Urinary bladder (tissue), 4 donors: ENCODE measurements around the gene P4HA2. TPM values are rescaled to one million over a fixed set of nuclear protein-coding genes. Genes with fewer than 3 reads are reported as not detected.

Experiments used
- DNase-seq: peaks from one replicate; pipeline ENCODE4 v3.0.0-alpha.2; 2015; ENCODE audit errors: extremely low spot score
- H3K27ac ChIP-seq: one replicate; pipeline ENCODE4 v1.5.1; 2013; ENCODE audit warnings: low read depth, mild to moderate bottlenecking, moderate library complexity
- H3K36me3 ChIP-seq: one replicate; pipeline ENCODE4 v1.6.1; 2013; ENCODE audit warnings: mild to moderate bottlenecking, moderate library complexity; ENCODE audit not compliant: insufficient read depth
- H3K4me1 ChIP-seq: one replicate; pipeline ENCODE4 v1.6.1; 2013; ENCODE audit warnings: mild to moderate bottlenecking, moderate library complexity; ENCODE audit not compliant: insufficient read depth
- H3K4me3 ChIP-seq: one replicate; pipeline ENCODE4 v1.5.1; 2013; ENCODE audit warnings: low read depth, low read length
- WGBS: extraction: QIAGEN DNeasy Blood & Tissue Kit; methylation state at CpG from one replicate; pipeline ENCODE4 v1.1.7; 2013; 5-methylcytosine and 5-hydroxymethylcytosine counted together
- polyA plus RNA-seq: library from polyadenylated mRNA; stranded (reverse); fragments of 200-250 nt; gene quantifications from one replicate; pipeline ENCODE4 v1.2.3, GENCODE V29; 2013
- total RNA-seq: library from RNA; depleted of rRNA; stranded (reverse); fragments of >200 nt; gene quantifications from one replicate; pipeline ENCODE4 v1.2.3, GENCODE V29; 2014
- donor health status: healthy with polysubstance abuse.
- donor health status: healthy.

Gene P4HA2
- total and polyA plus RNA-seq, 2 donors = 44.2 to 102 TPM

DNA sequence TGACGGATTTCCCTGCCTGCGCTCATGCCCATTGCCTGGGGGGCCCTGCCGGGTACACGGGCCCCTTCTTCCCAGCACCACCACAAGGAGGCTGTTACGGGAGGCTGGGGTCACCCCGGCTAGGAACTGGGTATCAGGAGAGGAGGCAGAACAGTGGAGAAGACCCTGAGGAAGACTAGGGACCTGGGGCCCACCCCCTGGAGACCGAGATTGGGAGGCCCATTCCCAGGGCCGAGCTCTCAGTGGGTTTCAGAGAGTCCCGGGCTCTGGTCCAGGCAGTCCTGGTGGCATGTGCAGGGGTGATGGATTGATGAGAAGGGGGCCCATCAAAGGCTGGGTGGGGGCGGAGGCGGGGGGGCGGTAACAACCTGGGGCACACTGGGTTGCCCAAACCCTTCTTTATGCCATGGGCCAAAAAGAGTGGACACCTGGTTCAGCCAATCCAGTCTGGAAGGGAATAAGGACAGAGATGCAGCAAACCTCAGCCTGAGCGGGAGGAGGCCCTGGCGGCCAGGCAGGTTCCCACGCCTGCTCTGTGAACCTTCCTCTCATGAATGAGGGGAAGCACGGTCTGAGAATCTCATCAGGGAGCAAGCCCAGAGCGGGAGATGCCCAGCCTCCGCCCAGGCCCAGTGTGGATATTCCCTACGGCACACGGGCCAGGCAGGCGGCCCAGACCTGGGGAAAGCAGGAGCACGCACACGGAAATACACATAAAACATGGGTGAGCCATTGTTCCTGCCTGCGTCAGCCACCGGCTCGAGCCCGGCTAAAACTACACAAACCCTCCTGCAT lies 785 bp upstream of the P4HA2 start:
- Histone ChIP-seq H3K4me3 (peak overlapping the region; percentile 67), H3K36me3 (no peaks in the 10 kb centered on the region), H3K4me1 (no peaks in the 10 kb centered on the region), H3K27ac (no peak overlapping the region)
- WGBS = 75% methylated on average over 27 of the region's 27 CpGs
- no peak for DNase-seq

DNA sequence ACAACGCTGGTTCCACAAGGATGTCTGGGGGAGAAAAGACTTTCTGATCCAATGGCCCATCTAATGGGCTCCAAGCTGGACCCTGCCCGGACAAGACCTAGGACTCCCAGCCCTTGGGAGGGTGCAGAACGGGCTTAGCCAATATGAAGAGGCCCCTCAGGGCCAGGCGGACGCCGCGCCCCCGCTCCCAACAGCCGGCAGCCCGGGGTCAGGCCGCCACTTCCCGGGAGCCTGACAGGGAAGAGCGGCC lies 493 bp downstream of the P4HA2 start:
- Histone ChIP-seq H3K4me3 (peak overlapping the region; percentile 67), H3K4me1 (no peaks in the 10 kb centered on the region), H3K36me3 (no peaks in the 10 kb centered on the region), H3K27ac (peak overlapping the region; percentile 78)
- WGBS = 2% methylated on average over 13 of the region's 13 CpGs
- DNase-seq = no peak

- no peak for DNase-seq
Measured at GRCh38 chr5:132226516-132227234, 978 bp downstream of the P4HA2 start.

DNA sequence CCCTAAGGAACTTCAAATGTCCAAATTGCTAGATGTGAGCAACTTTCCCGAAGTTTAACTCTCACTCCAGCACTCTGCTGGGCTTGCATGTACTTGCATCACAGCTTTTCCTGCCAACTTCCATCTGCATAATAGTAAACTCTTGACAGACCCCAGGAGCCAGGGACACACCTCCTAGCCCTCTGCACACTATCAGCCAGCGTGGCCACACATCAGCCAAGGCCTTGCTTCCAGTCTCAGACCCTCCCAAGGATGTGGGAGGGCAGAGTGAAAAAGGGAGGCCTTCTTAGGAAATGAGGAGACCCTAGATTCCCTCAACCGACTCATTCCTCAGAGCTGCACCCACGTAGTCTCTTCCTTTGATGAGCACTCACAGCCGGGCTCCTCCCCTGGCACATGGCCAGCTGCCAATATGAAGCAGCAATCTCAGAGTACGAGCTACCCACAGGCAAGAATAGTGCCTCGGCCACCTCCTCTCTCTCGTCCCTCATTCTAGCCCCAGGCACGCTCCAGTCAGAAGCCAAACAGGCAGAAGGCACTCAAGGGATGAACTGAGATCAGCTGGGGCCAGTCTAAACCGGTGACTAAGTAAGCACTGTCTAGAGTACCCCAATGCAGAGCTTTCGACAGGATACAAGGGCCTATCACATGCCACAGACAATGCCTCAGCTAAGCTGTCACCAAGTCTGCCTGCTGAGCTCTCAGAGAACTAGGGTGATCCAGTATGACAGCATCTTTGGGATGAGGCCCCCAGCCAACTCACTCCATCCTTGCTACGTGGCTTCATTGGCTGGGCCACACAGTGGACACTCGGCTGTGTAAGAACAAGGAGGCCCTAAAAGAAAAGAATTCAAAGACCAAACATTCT lies 2.3 kb downstream of the P4HA2 start:
- Histone ChIP-seq H3K27ac (peak overlapping the region; percentile 76), H3K4me3 (no peak overlapping the region), H3K4me1 (no peaks in the 10 kb centered on the region), H3K36me3 (no peaks in the 10 kb centered on the region)
- peak; percentile 80 for DNase-seq
- 27% methylated on average over 13 of the region's 13 CpGs for WGBS

More at GRCh38 chr5:132226516-132227234, 978 bp downstream of the P4HA2 start:
- Histone ChIP-seq H3K36me3 (no peaks in the 10 kb centered on the region), H3K27ac (peak overlapping the region; percentile 68), H3K4me1 (no peaks in the 10 kb centered on the region), H3K4me3 (peak overlapping the region; percentile 67)
- WGBS = 61% methylated on average over 23 of the region's 23 CpGs

- no peak overlapping the region for H3K4me3 ChIP-seq
- no peak for DNase-seq
Measured at GRCh38 chr5:132224716-132225115, 2.9 kb downstream of the P4HA2 start.

GRCh38 chr5:132223861-132224260 lies 3.8 kb downstream of the P4HA2 start:
- Histone ChIP-seq H3K27ac (no peak overlapping the region), H3K36me3 (no peaks in the 10 kb centered on the region), H3K4me3 (no peak overlapping the region), H3K4me1 (no peaks in the 10 kb centered on the region)
- no peak for DNase-seq
- WGBS = 96% methylated on average over 2 of the region's 2 CpGs

More at GRCh38 chr5:132224716-132225115, 2.9 kb downstream of the P4HA2 start:
- Histone ChIP-seq H3K36me3 (no peaks in the 10 kb centered on the region), H3K27ac (peak overlapping the region; percentile 41), H3K4me1 (no peaks in the 10 kb centered on the region)
- WGBS = 24% methylated on average over 1 of the region's 1 CpG

DNA sequence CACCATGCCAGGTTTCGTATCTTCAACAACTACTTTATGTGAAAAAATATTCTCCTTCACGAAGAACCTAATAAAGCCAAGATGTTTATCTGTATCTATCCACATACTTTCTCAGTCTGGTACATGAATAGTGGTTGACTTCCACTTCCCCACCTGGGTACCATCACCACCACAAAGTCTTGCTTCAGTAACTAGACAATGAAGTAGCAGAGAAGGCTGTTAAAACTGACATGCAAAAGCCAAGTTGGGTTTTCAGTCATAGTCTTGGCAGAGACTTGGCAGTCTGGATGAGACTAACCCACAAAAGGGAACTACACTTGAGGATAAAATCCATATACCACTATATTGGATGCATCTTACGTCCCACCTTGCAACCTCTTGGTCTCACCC lies 5.0 kb downstream of the P4HA2 start:
- H3K4me1 ChIP-seq = no peaks in the 10 kb centered on the region
- DNase-seq = no peak
- WGBS = 77% methylated on average over 3 of the region's 3 CpGs
- peak overlapping the region; percentile 70 for H3K27ac ChIP-seq
- no peaks in the 10 kb centered on the region for H3K36me3 ChIP-seq
- no peak overlapping the region for H3K4me3 ChIP-seq

DNA sequence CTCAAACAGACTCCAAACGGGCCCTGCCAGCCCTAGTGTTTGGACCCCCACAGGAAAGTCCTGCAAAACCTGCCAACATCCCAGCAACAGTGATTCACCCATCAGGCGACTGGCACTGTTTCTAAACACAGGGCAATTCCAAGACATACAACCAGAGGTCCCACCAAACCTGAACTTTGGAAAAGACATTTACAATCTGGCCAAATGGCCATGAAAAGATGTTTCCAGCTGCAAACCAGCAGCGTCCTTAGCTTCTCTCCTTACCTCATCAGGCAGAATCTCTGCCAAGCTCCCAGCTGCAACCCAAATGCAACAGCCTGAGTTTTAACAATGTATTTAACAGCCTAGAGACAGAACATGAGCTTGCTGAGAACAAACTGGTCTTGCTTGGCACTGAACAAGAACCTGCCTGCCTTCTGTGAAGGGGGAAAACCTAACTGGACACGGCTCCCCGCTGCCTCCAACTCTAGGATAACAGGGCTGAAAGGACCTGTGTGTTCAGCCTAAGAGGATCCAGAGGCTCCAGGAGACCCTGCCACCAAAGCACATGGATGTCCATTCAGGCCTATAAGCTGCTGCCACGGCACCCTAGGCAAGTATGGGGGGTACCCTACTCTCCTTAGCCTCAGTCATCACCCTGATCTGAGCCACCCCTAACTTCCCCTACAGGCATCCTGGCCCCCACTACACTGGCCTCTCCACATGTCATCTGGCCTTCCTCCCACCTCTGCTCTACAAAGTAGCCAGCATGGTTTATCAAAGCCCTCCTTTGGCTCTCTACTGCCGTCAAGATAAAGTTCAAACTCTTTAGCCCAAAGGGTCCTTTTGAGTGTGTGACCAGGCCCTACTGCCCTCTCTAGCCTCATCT lies 5.6 kb downstream of the P4HA2 start:
- 30% methylated on average over 7 of the region's 7 CpGs for WGBS
- H3K27ac ChIP-seq = peak overlapping the region; percentile 70
- no peaks in the 10 kb centered on the region for H3K4me1 ChIP-seq
- no peak overlapping the region for H3K4me3 ChIP-seq
- DNase-seq = peak; percentile 87
- no peaks in the 10 kb centered on the region for H3K36me3 ChIP-seq

DNA sequence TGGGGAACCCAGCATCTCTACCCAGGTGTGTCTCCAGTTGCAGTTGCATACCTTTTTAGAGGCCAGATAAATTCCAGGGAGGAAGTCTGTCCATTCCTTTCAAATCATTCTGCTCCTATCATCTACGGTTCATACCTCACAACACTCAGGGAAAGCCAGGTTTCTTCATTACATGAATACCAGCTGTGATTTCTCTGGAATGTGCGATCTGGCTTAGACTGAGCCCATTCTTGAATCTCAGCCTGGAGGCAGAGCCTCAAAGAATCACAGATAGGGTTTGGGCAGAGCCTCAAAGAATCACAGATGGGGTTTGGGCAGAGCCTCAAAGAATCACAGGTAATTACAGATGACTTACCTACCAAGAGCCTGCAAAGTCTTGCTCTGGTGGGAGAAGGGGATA lies 7.2 kb downstream of the P4HA2 start:
- no peaks in the 10 kb centered on the region for H3K4me1 ChIP-seq
- 48% methylated on average over 2 of the region's 2 CpGs for WGBS
- no peak overlapping the region for H3K4me3 ChIP-seq
- DNase-seq = no peak
- H3K27ac ChIP-seq = no peak overlapping the region
- H3K36me3 ChIP-seq = no peaks in the 10 kb centered on the region

GRCh38 chr5:132219981-132220380 lies 7.7 kb downstream of the P4HA2 start:
- Histone ChIP-seq H3K27ac (no peak overlapping the region), H3K4me1 (no peaks in the 10 kb centered on the region)
- DNase-seq = no peak

GRCh38 chr5:132219289-132219970 lies 8.2 kb downstream of the P4HA2 start:
- no peak for DNase-seq
- Histone ChIP-seq H3K27ac (no peak overlapping the region), H3K36me3 (no peaks in the 10 kb centered on the region), H3K4me3 (no peak overlapping the region), H3K4me1 (no peaks in the 10 kb centered on the region)
- WGBS = 93% methylated on average over 6 of the region's 6 CpGs

More at GRCh38 chr5:132219981-132220380, 7.7 kb downstream of the P4HA2 start:
- H3K36me3 ChIP-seq = no peaks in the 10 kb centered on the region
- no peak overlapping the region for H3K4me3 ChIP-seq
- WGBS = 94% methylated on average over 1 of the region's 1 CpG

- H3K27ac ChIP-seq = no peak overlapping the region
- H3K4me3 ChIP-seq = no peak overlapping the region
- WGBS = 85% methylated on average over 4 of the region's 4 CpGs
- no peaks in the 10 kb centered on the region for H3K36me3 ChIP-seq
- no peaks in the 10 kb centered on the region for H3K4me1 ChIP-seq
- DNase-seq = no peak
Measured at GRCh38 chr5:132218321-132218720, 9.3 kb downstream of the P4HA2 start.
